NCI-H2029 treated with DMSO at 0.1 percent for 48 hours (cell line): Measurements from ENCODE around the gene PAX3.
"Not testable (repeated sequence)": the region's sequence is repeated elsewhere in the genome, so short reads cannot be mapped to it uniquely, and the experiment has no call there.

ENCODE experiments used
- DNase-seq: peaks from one replicate; lab custom pipeline; 2025; lab: John Stamatoyannopoulos, UW

PAX3 gene

GRCh38 chr2:222213049-222213448, 85.7 kb downstream of the PAX3 start:
- no peak for DNase-seq

DNA sequence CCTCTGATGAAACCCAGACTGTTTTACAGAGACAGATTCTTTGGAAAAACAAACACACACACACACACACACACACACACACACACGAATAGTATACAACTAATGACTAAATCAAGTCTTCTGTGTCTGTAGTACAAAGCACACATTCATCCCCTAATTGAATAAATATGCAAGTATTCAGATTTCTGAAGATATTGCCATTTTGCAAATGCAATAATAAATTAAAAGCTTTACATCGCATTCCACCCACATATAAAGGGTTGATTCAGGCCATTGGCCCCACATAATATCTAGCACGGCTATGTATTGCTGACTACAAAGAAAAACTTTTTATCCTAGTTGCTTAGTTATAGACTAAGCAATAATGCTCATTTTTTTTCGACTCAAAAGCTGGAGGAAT, 86.2 kb downstream of the PAX3 start:
- DNase-seq: no peak

GRCh38 chr2:222208010-222208690, 90.6 kb downstream of the PAX3 start:
- no peak for DNase-seq

GRCh38 chr2:222205136-222205535, 93.7 kb downstream of the PAX3 start:
- DNase-seq: no peak

- DNase-seq: no peak
Observed at GRCh38 chr2:222203041-222203440, 95.8 kb downstream of the PAX3 start.

GRCh38 chr2:222196159-222196558, 102.6 kb downstream of the PAX3 start:
- no peak for DNase-seq

GRCh38 chr2:222194669-222195068, 104.1 kb downstream of the PAX3 start:
- DNase-seq: no peak

DNA sequence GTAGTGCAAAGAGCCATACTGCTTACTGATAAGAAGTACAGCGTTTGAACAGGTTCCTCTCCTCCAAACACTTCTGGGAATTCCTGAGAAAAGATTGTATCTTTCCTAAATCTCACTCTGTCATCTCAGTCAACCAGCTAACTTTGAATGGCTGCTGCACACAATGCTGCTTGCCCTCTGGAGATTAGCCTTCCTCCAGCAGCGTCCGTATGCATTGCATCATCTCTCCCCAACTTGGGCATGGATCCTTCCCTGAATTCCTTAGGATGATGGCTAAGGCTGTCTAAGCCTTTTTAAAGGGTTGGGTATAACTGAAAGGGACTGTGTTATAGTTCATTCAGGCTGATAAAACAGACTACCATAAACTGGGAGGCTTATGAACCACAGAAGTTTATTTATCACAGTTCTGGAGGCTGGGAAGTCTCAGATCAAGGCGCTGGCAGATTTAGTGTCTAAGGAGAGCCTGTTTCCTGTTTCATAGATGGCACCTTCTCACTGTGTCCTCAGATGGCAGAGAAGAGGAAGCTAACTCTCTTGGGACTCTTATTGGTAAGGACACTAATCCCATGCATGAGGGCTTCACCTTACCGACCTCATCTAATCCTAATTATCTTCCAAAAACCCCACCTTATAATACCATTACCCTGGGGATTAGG, 105.3 kb downstream of the PAX3 start:
- no peak for DNase-seq

DNA sequence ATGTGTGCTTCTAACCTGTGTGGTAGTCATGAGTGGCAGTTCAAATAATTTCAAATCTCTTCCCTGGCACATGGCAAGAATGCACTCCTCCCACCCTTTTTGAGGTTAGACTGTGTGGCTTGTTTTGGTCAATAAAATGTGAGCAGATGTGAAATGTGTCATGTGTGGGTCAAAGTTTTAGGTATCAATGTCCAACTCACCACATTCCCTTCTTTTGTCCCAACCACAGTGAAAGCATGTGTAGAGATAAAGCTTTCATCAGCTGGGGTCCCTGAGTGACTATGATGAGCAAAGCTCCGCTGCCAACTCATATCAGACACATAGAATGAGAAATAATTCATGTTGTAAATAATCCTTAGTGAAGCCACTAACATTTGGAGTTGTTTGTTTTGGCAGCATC, 118.2 kb downstream of the PAX3 start:
- peak; percentile 67 for DNase-seq

GRCh38 chr2:222179592-222179991, 119.2 kb downstream of the PAX3 start:
- peak; percentile 40 for DNase-seq

- no peak for DNase-seq
Observed at GRCh38 chr2:222178450-222178849, 120.3 kb downstream of the PAX3 start.

DNA sequence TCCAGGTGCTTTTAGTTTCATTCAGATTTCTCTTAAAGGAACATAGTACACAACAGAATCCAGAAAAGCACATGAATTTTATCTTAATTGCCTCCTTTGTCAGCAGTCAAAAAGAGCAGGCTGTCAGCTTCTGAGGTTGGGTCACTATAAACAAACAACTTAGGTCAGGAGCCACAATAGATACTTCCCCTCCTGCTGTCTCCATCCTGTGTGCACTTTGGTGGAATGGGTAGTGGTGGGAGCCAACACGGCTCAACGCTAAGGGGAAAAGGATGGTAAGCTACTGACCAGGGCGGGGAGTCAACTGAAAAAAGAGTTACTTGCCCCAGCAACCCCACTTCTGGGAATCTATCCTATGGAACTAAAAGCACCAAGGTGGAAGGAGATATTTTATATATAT, 121.9 kb downstream of the PAX3 start:
- no peak for DNase-seq

DNA sequence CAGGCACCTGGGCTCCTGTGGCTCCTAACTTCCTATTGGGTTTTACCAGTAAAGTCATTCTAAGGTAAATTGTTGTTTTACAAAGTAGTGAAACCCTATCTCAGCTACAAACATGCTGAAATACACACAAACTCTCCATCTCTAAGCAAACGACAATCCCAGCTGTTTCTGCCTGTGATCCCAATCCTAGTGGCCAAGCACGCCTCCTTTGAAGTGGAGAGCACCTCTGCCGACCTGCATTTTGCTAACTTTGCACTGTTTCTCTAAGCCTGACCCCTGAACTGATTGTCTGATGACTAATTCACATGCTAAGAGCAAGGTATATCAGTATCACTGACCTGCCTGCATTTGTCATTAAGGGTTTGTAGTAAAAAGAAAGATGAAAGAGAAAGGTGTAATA, 124.3 kb downstream of the PAX3 start:
- DNase-seq: no peak

- DNase-seq: no peak
Observed at GRCh38 chr2:222169346-222169745, 129.5 kb downstream of the PAX3 start.

GRCh38 chr2:222167762-222168161, 131.0 kb downstream of the PAX3 start:
- DNase-seq: no peak

DNA sequence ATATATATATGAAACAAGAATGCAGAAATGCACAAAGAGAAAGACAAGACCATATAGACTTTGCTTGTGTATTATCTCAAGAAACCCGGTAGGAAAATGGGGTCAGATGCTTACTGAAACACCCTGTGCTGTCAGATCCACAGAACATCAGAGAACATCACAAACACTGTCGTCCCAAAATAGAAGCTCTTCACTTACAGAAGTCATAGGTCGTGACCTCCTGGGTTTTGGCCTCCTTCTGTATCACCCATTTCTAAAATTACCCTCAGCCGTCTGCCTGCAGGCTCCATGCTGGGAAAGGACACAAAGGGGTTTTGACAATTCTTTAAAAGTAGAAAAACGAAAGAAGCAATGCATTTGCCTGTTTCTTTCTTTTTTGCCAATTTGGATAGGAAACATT, 137.9 kb downstream of the PAX3 start:
- DNase-seq: no peak

- no peak for DNase-seq
Observed at GRCh38 chr2:222160125-222160524, 138.7 kb downstream of the PAX3 start.

DNA sequence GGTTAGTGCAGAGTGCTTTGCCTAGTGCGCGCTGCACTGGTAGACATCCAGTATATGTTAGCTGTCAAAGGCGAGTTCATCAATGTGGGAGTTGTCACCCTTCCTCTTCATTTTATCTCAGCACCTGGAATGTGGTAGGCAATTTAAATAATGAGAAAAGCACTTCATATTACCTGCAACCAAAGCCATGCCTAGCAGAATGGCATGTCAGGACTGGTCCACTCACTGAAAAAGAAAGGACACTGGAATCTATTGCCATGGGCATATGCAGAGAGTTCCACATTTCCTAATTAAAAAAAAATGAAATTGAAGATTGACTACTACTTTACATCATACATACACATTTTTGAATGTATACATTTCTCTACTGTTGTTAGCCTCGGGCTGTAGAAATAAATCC, 139.6 kb downstream of the PAX3 start:
- DNase-seq: no peak

- not testable (repeated sequence) for DNase-seq
Observed at GRCh38 chr2:222155003-222155664, 143.7 kb downstream of the PAX3 start.
